Measurements from ENCODE around the gene TULP4.

GRCh38 chr6:158303210-158303731 is 9.0 kb upstream of the TULP4 start:
- TF ChIP-seq ZNF565 (CRISPR knock-in tag; conservative IDR thresholded peaks at IDR 0.05; ENCODE audit: low read depth) (no peak), CSDC2 (CRISPR knock-in tag; IDR thresholded peaks at IDR 0.05) (no peak), PATZ1 (CRISPR knock-in tag; IDR thresholded peaks at IDR 0.05; ENCODE audit: borderline replicate concordance) (no peak), OSR1 (CRISPR knock-in tag; IDR thresholded peaks at IDR 0.05) (no peak), TCF4 (CRISPR knock-in tag; IDR thresholded peaks at IDR 0.05; ENCODE audit: borderline replicate concordance) (no peak)

Data from SK-N-SH treated with all-trans-retinoic acid at 6 μM for 48 hours (cell line).